HCT116 (cell line): ENCODE data around the gene PGAM4. TPM values are rescaled to one million over a fixed set of nuclear protein-coding genes. Genes with fewer than 3 reads are reported as not detected.

ENCODE experiments used
- ATAC-seq: fragments of 200-7000 bp; cut with Tn5 transposase; 2 replicates; pipeline ENCODE4 v1.9.1; 2020; ENCODE audit warnings: mild to moderate bottlenecking, moderate library complexity
- BruUV-seq: library from RNA; stranded (reverse); fragments of 400-500 nt; replicated peaks from 2 replicates; lab custom pipeline; 2021; lab: Mats Ljungman, UMichigan
- CTCF ChIA-PET: fragments of 300-600 bp; sonication (Branson Sonifier 250); formaldehyde crosslinking; loops from one replicate; lab custom pipeline; 2021; ENCODE audit warnings: antibody characterized with exemption; lab: Charles Lee
- POLR2A ChIA-PET: fragments of 300-600, 350-600 bp; sonication (Branson Sonifier 250); formaldehyde crosslinking; loops from one replicate; lab custom pipeline; 2021; ENCODE audit warnings: antibody characterized with exemption; lab: Charles Lee
- RAD21 ChIA-PET, 2 experiments: fragments of 300-600 bp; sonication (Branson Sonifier 250); formaldehyde crosslinking; loops; one replicate each; lab custom pipeline; 2023; ENCODE audit warnings: low total read pairs in 2 of 2; ENCODE audit not compliant: uncharacterized antibody in 2 of 2, unreplicated experiment in 2 of 2, low non-redundant PET in 1 of 2; lab: Charles Lee
- DNase-seq: peaks from one replicate; pipeline ENCODE4 v3.0.0-alpha.2; 2010; ENCODE audit warnings: low read depth, low spot score
- H2AFZ ChIP-seq: fragments of 200-600 bp; shearing (Covaris generic), sonication (generic); 2 replicates; pipeline ENCODE4 v1.6.1; 2017; ENCODE audit warnings: low read depth, mixed run types, mixed read lengths, antibody characterized with exemption, low read length; ENCODE audit not compliant: poor library complexity, severe bottlenecking
- H3K27ac ChIP-seq: 2 replicates; pipeline ENCODE4 v1.5.1; 2012; ENCODE audit warnings: low read depth, low read length
- H3K27me3 ChIP-seq: fragments of 200-600 bp; sonication (generic); 2 replicates; pipeline ENCODE4 v1.6.1; 2016; ENCODE audit warnings: mixed run types, low read length, mixed read lengths; ENCODE audit not compliant: insufficient read depth
- H3K36me3 ChIP-seq, 2 experiments: fragments of 200-500 bp in 1 of 2; fragments of 200-600 bp in 1 of 2; sonication (Bioruptor generic) in 1 of 2; sonication (generic) in 1 of 2; 2 replicates each; pipeline versions ENCODE4 v1.5.1 to v1.6.1; 2014 to 2016; ENCODE audit warnings: low read length in 2 of 2, inconsistent platforms in 1 of 2, mixed read lengths in 1 of 2, mixed run types in 1 of 2; ENCODE audit not compliant: insufficient read depth in 2 of 2, control insufficient read depth in 1 of 2
- H3K4me1 ChIP-seq, 2 experiments: fragments of 200-600 bp in 1 of 2; sonication (generic) in 1 of 2; 2 replicates each; pipeline versions ENCODE4 v1.5.1 to v1.6.1; 2012 to 2017; ENCODE audit warnings: low read length in 2 of 2, inconsistent platforms in 1 of 2, mild to moderate bottlenecking in 1 of 2, mixed read lengths in 1 of 2, mixed run types in 1 of 2, moderate library complexity in 1 of 2; ENCODE audit not compliant: insufficient read depth in 2 of 2, control insufficient read depth in 1 of 2
- H3K4me2 ChIP-seq: fragments of 200-600 bp; sonication (generic); 2 replicates; pipeline ENCODE4 v1.6.1; 2017; ENCODE audit warnings: mixed run types, low read length, mixed read lengths
- H3K4me3 ChIP-seq, 2 experiments: fragments of 200-600 bp in 1 of 2; sonication (generic) in 1 of 2; replicated peaks in 1 of 2; 2 replicates each; pipeline ENCODE4 v1.5.1; 2011 to 2016; ENCODE audit warnings: low read length in 2 of 2, control low read depth in 1 of 2, low read depth in 1 of 2, mild to moderate bottlenecking in 1 of 2, mixed read lengths in 1 of 2, mixed run types in 1 of 2
- H3K79me2 ChIP-seq: fragments of 200-600 bp; sonication (generic); 2 replicates; pipeline ENCODE4 v1.6.1; 2017; ENCODE audit warnings: mild to moderate bottlenecking, mixed run types, low read length, moderate library complexity, mixed read lengths; ENCODE audit not compliant: insufficient read depth
- H3K9ac ChIP-seq: fragments of 200-600 bp; sonication (generic); 2 replicates; pipeline ENCODE4 v1.6.1; 2016; ENCODE audit warnings: low read length, mixed read lengths
- H3K9me2 ChIP-seq: fragments of 200-600 bp; sonication (generic), shearing (Covaris generic); 2 replicates; pipeline ENCODE4 v1.6.1; 2017; ENCODE audit warnings: mixed run types, mild to moderate bottlenecking, moderate library complexity; ENCODE audit not compliant: insufficient read depth
- H3K9me3 ChIP-seq, 2 experiments: fragments of 200-500 bp in 1 of 2; fragments of 200-600 bp in 1 of 2; sonication (Bioruptor generic) in 1 of 2; sonication (generic) in 1 of 2; 2 replicates each; pipeline ENCODE4 v1.6.1; 2014 to 2017; ENCODE audit warnings: low read length in 2 of 2, mixed read lengths in 2 of 2, inconsistent platforms in 1 of 2, low read depth in 1 of 2, mild to moderate bottlenecking in 1 of 2, mixed run types in 1 of 2, moderate library complexity in 1 of 2; ENCODE audit not compliant: control insufficient read depth in 1 of 2, insufficient read depth in 1 of 2
- H4K20me1 ChIP-seq: fragments of 200-600 bp; sonication (generic), shearing (Covaris generic); 2 replicates; pipeline ENCODE4 v1.6.1; 2017; ENCODE audit warnings: mixed run types, mild to moderate bottlenecking, moderate library complexity; ENCODE audit not compliant: insufficient read depth
- CBX3 ChIP-seq: IDR thresholded peaks from 2 replicates; pipeline ENCODE4 v1.6.1; 2012; ENCODE audit warnings: low read depth
- EGR1 ChIP-seq: IDR thresholded peaks from 2 replicates; pipeline ENCODE4 v1.6.1; 2012; ENCODE audit warnings: low read depth
- FOSL1 ChIP-seq: IDR thresholded peaks from 2 replicates; pipeline ENCODE4 v1.6.1; 2012; ENCODE audit warnings: low read depth
- JUND ChIP-seq: IDR thresholded peaks from 2 replicates; pipeline ENCODE4 v1.6.1; 2012
- POLR2A ChIP-seq: IDR thresholded peaks from 2 replicates; pipeline ENCODE4 v1.7.0; 2011; ENCODE audit warnings: borderline replicate concordance; ENCODE audit not compliant: insufficient read depth, insufficient read length; ENCODE audit errors: extremely low read depth
- POLR2AphosphoS5 ChIP-seq: IDR thresholded peaks from 2 replicates; pipeline ENCODE4 v1.6.1; 2011; ENCODE audit warnings: mild to moderate bottlenecking, low read depth, low read length, moderate library complexity
- REST ChIP-seq: IDR thresholded peaks from 2 replicates; pipeline ENCODE4 v1.6.1; 2012; ENCODE audit warnings: low read depth
- SIN3A ChIP-seq: IDR thresholded peaks from 2 replicates; pipeline ENCODE4 v1.6.1; 2012; ENCODE audit warnings: low read depth
- SRF ChIP-seq: IDR thresholded peaks from 2 replicates; pipeline ENCODE4 v1.6.1; 2012; ENCODE audit warnings: low read depth
- TCF7L2 ChIP-seq: IDR thresholded peaks from 2 replicates; pipeline ENCODE4 v1.7.0; 2011; ENCODE audit warnings: borderline replicate concordance, inconsistent platforms; ENCODE audit not compliant: insufficient read depth, insufficient read length; ENCODE audit errors: extremely low read depth
- YY1 ChIP-seq: IDR thresholded peaks from 2 replicates; pipeline ENCODE4 v1.6.1; 2011; ENCODE audit warnings: low read length, low read depth, moderate library complexity, mild to moderate bottlenecking; ENCODE audit not compliant: insufficient replicate concordance; ENCODE audit errors: extremely low read depth
- ZFX ChIP-seq: fragments of 450-650 bp; IDR thresholded peaks from 2 replicates; pipeline ENCODE4 v1.6.1; 2017
- ZNF274 ChIP-seq: fragments of 200-500 bp; sonication (Bioruptor generic); IDR thresholded peaks from 2 replicates; pipeline ENCODE4 v1.6.1; 2014; ENCODE audit warnings: mild to moderate bottlenecking, low read depth, low read length, inconsistent platforms
- intact Hi-C: fragments of 100-400 bp; cut with micrococcal nuclease; formaldehyde crosslinking; loops from 2 replicates; pipeline ENCODE4 v1.10.0; 2022
- total RNA-seq: library from RNA; stranded (reverse); gene quantifications from one replicate; pipeline ENCODE4 v1.2.1, GENCODE V29; 2021; ENCODE audit not compliant: unreplicated experiment
- TF ChIP-seq, protein P1 (sequence below), 3 experiments: fragments of 200-600 bp in 1 of 3; sonication (generic) in 1 of 3; IDR thresholded peaks in 2 of 3; conservative IDR thresholded peaks in 1 of 3; 2 replicates each; pipeline ENCODE4 v1.5.1; 2012 to 2017; ENCODE audit warnings: low read depth in 2 of 3, low read length in 2 of 3, antibody characterized with exemption in 1 of 3, borderline replicate concordance in 1 of 3, control low read depth in 1 of 3, mild to moderate bottlenecking in 1 of 3, mixed read lengths in 1 of 3, mixed run types in 1 of 3, moderate library complexity in 1 of 3; ENCODE audit not compliant: insufficient read depth in 1 of 3
- TF ChIP-seq, protein P2 (sequence below): IDR thresholded peaks from 2 replicates; pipeline ENCODE4 v1.6.1; 2012

The PGAM4 gene
- total RNA-seq, 1 experiment from 2014 or later = not detected

DNA sequence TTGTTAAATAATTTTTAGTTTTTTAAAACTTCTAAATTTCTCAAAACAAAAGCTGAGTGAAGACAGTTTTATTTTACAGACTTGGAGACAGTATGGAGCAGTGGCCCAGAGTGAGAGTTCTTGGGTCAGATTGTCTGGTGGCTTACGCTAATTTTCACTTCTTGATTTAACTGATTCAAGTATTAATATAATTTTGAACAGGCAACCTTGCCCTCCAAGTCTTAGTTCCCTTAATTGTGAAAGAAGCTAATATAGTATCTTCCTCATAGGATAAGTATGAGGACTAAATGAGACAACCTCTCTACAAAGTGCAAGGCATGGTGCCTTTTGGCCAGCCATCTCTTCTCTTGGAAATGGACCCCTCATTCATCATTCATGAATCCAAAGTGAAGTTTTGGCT lies 33.6 kb downstream of the PGAM4 start:
- Histone ChIP-seq H3K36me3 (no peaks in the 10 kb centered on the region), H3K79me2 (no peaks in the 10 kb centered on the region), H3K27me3 (no peaks in the 10 kb centered on the region), H3K9me2 (no peaks in the 10 kb centered on the region), H4K20me1 (no peaks in the 10 kb centered on the region)
- POLR2A ChIA-PET = no interaction called here
- intact Hi-C loops = no loop called here
- no peak for TF ChIP-seq TCF7L2
- no peak for TF ChIP-seq SRF
- TF ChIP-seq CBX3 = no peak
- no peak for TF ChIP-seq JUND
- no peak for TF ChIP-seq POLR2A
- TF ChIP-seq ZNF274 = no peak
- TF ChIP-seq EGR1 = no peak
- TF ChIP-seq, all 23 proteins: peak for 0
- peaks cover 7 to 11% of the 10 kb centered on the region in 2 experiments for H3K4me1 ChIP-seq
- no peak overlapping the region for H3K9ac ChIP-seq
- no peak for ATAC-seq
- ChIA-PET RAD21 (no interaction called here), CTCF (no interaction called here)
- no peaks in the 10 kb centered on the region for H3K9me3 ChIP-seq
- H3K4me2 ChIP-seq = no peak overlapping the region
- no peak overlapping the region for H3K4me3 ChIP-seq
- H3K27ac ChIP-seq = no peak overlapping the region
- H2AFZ ChIP-seq = no peak overlapping the region
- no TSS peak for BruUV-seq
- no peak for DNase-seq

GRCh38 chrX:77930581-77930980 lies 38.9 kb downstream of the PGAM4 start:
- no peaks in the 10 kb centered on the region for H3K36me3 ChIP-seq
- no peaks in the 10 kb centered on the region for H3K4me1 ChIP-seq
- no TSS peak for BruUV-seq
- TF ChIP-seq ZNF274 (no peak), JUND (no peak), CBX3 (no peak), REST (no peak), POLR2AphosphoS5 (no peak), ZFX (no peak), YY1 (no peak), POLR2A (no peak), EGR1 (no peak), SIN3A (no peak), FOSL1 (no peak)
- TF ChIP-seq, protein P1, sequence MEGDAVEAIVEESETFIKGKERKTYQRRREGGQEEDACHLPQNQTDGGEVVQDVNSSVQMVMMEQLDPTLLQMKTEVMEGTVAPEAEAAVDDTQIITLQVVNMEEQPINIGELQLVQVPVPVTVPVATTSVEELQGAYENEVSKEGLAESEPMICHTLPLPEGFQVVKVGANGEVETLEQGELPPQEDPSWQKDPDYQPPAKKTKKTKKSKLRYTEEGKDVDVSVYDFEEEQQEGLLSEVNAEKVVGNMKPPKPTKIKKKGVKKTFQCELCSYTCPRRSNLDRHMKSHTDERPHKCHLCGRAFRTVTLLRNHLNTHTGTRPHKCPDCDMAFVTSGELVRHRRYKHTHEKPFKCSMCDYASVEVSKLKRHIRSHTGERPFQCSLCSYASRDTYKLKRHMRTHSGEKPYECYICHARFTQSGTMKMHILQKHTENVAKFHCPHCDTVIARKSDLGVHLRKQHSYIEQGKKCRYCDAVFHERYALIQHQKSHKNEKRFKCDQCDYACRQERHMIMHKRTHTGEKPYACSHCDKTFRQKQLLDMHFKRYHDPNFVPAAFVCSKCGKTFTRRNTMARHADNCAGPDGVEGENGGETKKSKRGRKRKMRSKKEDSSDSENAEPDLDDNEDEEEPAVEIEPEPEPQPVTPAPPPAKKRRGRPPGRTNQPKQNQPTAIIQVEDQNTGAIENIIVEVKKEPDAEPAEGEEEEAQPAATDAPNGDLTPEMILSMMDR (IDR thresholded peaks at IDR 0.05 in 2 of 3, conservative IDR thresholded peaks at IDR 0.05 in 1 of 3; ENCODE audit: borderline replicate concordance in 1 of 3, insufficient read depth in 1 of 3, low read depth in 2 of 3, low read length in 2 of 3) = no peak
- TF ChIP-seq, protein P2, sequence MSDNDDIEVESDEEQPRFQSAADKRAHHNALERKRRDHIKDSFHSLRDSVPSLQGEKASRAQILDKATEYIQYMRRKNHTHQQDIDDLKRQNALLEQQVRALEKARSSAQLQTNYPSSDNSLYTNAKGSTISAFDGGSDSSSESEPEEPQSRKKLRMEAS = no peak
- H3K4me2 ChIP-seq = no peak overlapping the region
- DNase-seq (no peak), ATAC-seq (no peak)
- H3K9me3 ChIP-seq = no peaks in the 10 kb centered on the region
- no peaks in the 10 kb centered on the region for H3K9me2 ChIP-seq
- H2AFZ ChIP-seq = no peak overlapping the region
- H3K4me3 ChIP-seq = no peak overlapping the region
- H4K20me1 ChIP-seq = no peaks in the 10 kb centered on the region
- ChIA-PET RAD21 (no interaction called here), POLR2A (no interaction called here), CTCF (no interaction called here)
- intact Hi-C loops = no loop called here
- H3K79me2 ChIP-seq = no peaks in the 10 kb centered on the region
- H3K9ac ChIP-seq = no peak overlapping the region
- no peaks in the 10 kb centered on the region for H3K27me3 ChIP-seq
- no peak overlapping the region for H3K27ac ChIP-seq
